Measurements from ENCODE around the gene PLS1.
"Not testable (repeated sequence)": the region's sequence is repeated elsewhere in the genome, so short reads cannot be mapped to it uniquely, and the experiment has no call there.

The PLS1 gene

GRCh38 chr3:142596726-142597088 lies 514 bp downstream of the PLS1 start:
- peak; percentile 35 for DNase-seq (ENCODE audit: low spot score)

- DNase-seq (ENCODE audit: low spot score), result no peak
These were observed 1.7 kb downstream of the PLS1 start for GRCh38 chr3:142597906-142598305.

- no peak for DNase-seq (ENCODE audit: low spot score)
These were observed 5.5 kb downstream of the PLS1 start for GRCh38 chr3:142601713-142602112.

GRCh38 chr3:142602619-142603385 lies 6.6 kb downstream of the PLS1 start:
- DNase-seq (ENCODE audit: low spot score), result no peak

- not testable (repeated sequence) for DNase-seq (ENCODE audit: low spot score)
These were observed 7.2 kb downstream of the PLS1 start for GRCh38 chr3:142603386-142603705.

- no peak for DNase-seq (ENCODE audit: low spot score)
These were observed 8.7 kb downstream of the PLS1 start for GRCh38 chr3:142604940-142605339.

GRCh38 chr3:142608631-142609030 lies 12.4 kb downstream of the PLS1 start:
- no peak for DNase-seq (ENCODE audit: low spot score)

GRCh38 chr3:142609136-142609535 lies 12.9 kb downstream of the PLS1 start:
- DNase-seq (ENCODE audit: low spot score), result no peak

- DNase-seq (ENCODE audit: low spot score), result no peak
These were observed 15.0 kb downstream of the PLS1 start for GRCh38 chr3:142611206-142611605.

- DNase-seq (ENCODE audit: low spot score), result no peak
These were observed 17.3 kb downstream of the PLS1 start for GRCh38 chr3:142613491-142613890.

GRCh38 chr3:142614059-142614626 lies 17.9 kb downstream of the PLS1 start:
- DNase-seq (ENCODE audit: low spot score), result no peak

GRCh38 chr3:142615171-142615570 lies 19.0 kb downstream of the PLS1 start:
- DNase-seq (ENCODE audit: low spot score), result no peak

- DNase-seq (ENCODE audit: low spot score), result no peak
These were observed 22.8 kb downstream of the PLS1 start for GRCh38 chr3:142618917-142619461.

- no peak for DNase-seq (ENCODE audit: low spot score)
These were observed 26.2 kb downstream of the PLS1 start for GRCh38 chr3:142622405-142622804.

- DNase-seq (ENCODE audit: low spot score), result no peak
These were observed 27.0 kb downstream of the PLS1 start for GRCh38 chr3:142623194-142623593.

GRCh38 chr3:142624341-142625152 lies 28.4 kb downstream of the PLS1 start:
- no peak for DNase-seq (ENCODE audit: low spot score)

- no peak for DNase-seq (ENCODE audit: low spot score)
These were observed 28.9 kb downstream of the PLS1 start for GRCh38 chr3:142625153-142625440.

- no peak for DNase-seq (ENCODE audit: low spot score)
These were observed 30.8 kb downstream of the PLS1 start for GRCh38 chr3:142626971-142627370.

- DNase-seq (ENCODE audit: low spot score), result no peak
These were observed 32.6 kb downstream of the PLS1 start for GRCh38 chr3:142628801-142629200.

- no peak for DNase-seq (ENCODE audit: low spot score)
These were observed 36.9 kb downstream of the PLS1 start for GRCh38 chr3:142633073-142633472.

GRCh38 chr3:142636050-142636449 lies 39.9 kb downstream of the PLS1 start:
- no peak for DNase-seq (ENCODE audit: low spot score)

- DNase-seq (ENCODE audit: low spot score), result no peak
These were observed 40.5 kb downstream of the PLS1 start for GRCh38 chr3:142636664-142637063.

- DNase-seq (ENCODE audit: low spot score), result no peak
These were observed 42.1 kb downstream of the PLS1 start for GRCh38 chr3:142638291-142638690.

Data from D341Med (cell line).